Breast epithelium (tissue), 4 donors: Measurements from ENCODE around the gene RHOB. TPM values are rescaled to one million over a fixed set of nuclear protein-coding genes. Genes with fewer than 3 reads are reported as not detected.

ENCODE experiments used
- DNase-seq, 2 donors: peaks; one replicate each; pipeline ENCODE4 v3.0.0-alpha.2; 2019; ENCODE audit warnings: low spot score in 2 of 2
- H3K27ac ChIP-seq, 2 donors: fragments of 200-600 bp; sonication (generic) in 1 of 2; one replicate each; pipeline ENCODE4 v1.5.1; 2016 to 2019; ENCODE audit warnings: mild to moderate bottlenecking in 1 of 2
- H3K27me3 ChIP-seq, 2 donors: fragments of 200-600 bp; sonication (generic) in 1 of 2; one replicate each; pipeline versions ENCODE4 v1.5.1 to v1.6.0; 2017 to 2019; ENCODE audit warnings: control low read depth in 1 of 2, mild to moderate bottlenecking in 1 of 2
- H3K36me3 ChIP-seq: fragments of 200-600 bp; one replicate; pipeline ENCODE4 v1.5.1; 2019
- H3K4me1 ChIP-seq, 2 donors: fragments of 200-600 bp; sonication (generic); one replicate each; pipeline ENCODE4 v1.5.1; 2016 to 2019; ENCODE audit warnings: control low read depth in 1 of 2
- H3K4me3 ChIP-seq, 3 donors: fragments of 200-600 bp; sonication (generic); 1 replicate in 2 of 3; 2 replicates in 1 of 3; pipeline ENCODE4 v1.5.1; 2016 to 2019; ENCODE audit warnings: mild to moderate bottlenecking in 3 of 3, moderate library complexity in 2 of 3
- H3K9me3 ChIP-seq, 2 donors: fragments of 200-600 bp; sonication (generic) in 1 of 2; one replicate each; pipeline ENCODE4 v1.5.1; 2016 to 2019; ENCODE audit warnings: control low read depth in 1 of 2
- CTCF ChIP-seq, 3 donors: fragments of 450-650 bp; IDR thresholded peaks; one replicate each; pipeline ENCODE4 v1.5.1; 2016 to 2017; ENCODE audit warnings: antibody characterized with exemption in 3 of 3, mild to moderate bottlenecking in 3 of 3, moderate library complexity in 3 of 3
- POLR2A ChIP-seq: fragments of 450-650 bp; IDR thresholded peaks from one replicate; pipeline ENCODE4 v1.6.1; 2016; ENCODE audit warnings: antibody characterized with exemption, mild to moderate bottlenecking, moderate library complexity
- POLR2AphosphoS5 ChIP-seq, 3 donors: sonication (generic); formaldehyde crosslinking; IDR thresholded peaks; one replicate each; pipeline ENCODE4 v1.6.1; 2017; ENCODE audit warnings: antibody characterized with exemption in 3 of 3
- intact Hi-C: fragments of 100-400 bp; cut with DNase I; formaldehyde crosslinking; loops from one replicate; pipeline ENCODE4 v1.15.1; 2023; ENCODE audit warnings: low total_unique reads
- total RNA-seq, 3 donors: library from RNA; depleted of rRNA; stranded (reverse); fragments of >200 nt; gene quantifications; one replicate each; pipeline ENCODE4 v1.1.0, GENCODE V29; 2016

The RHOB gene
- total RNA-seq, 3 donors from 2014 or later: 643 to 1,178 (median 772) TPM

GRCh38 chr2:20481798-20482405, 35.0 kb downstream of the RHOB start:
- Histone ChIP-seq H3K27me3 (no peaks in the 10 kb centered on the region), H3K4me3 (no peak overlapping the region), H3K9me3 (no peaks in the 10 kb centered on the region), H3K36me3 (no peaks in the 10 kb centered on the region), H3K4me1 (peaks cover 0 to 13% of the 10 kb centered on the region in 2 donors), H3K27ac (no peak overlapping the region)
- no peak for TF ChIP-seq CTCF (IDR thresholded peaks at IDR 0.05)
- TF ChIP-seq POLR2AphosphoS5 (IDR thresholded peaks at IDR 0.05): peak in 1 of 3 donors; percentile 40
- TF ChIP-seq POLR2A: no peak
- intact Hi-C loops: no loop called here
- no peak for DNase-seq

- intact Hi-C loops: no loop called here
- Histone ChIP-seq H3K4me1 (peaks cover 0 to 13% of the 10 kb centered on the region in 2 donors), H3K27me3 (no peaks in the 10 kb centered on the region), H3K4me3 (no peak overlapping the region), H3K9me3 (no peaks in the 10 kb centered on the region), H3K27ac (peak overlapping the region; percentile 52 to 68), H3K36me3 (no peaks in the 10 kb centered on the region)
- no peak for DNase-seq
- TF ChIP-seq POLR2A (no peak), CTCF (IDR thresholded peaks at IDR 0.05) (no peak), POLR2AphosphoS5 (IDR thresholded peaks at IDR 0.05) (no peak)
Measured at GRCh38 chr2:20482725-20483124, 35.9 kb downstream of the RHOB start.

GRCh38 chr2:20483194-20483895, 36.5 kb downstream of the RHOB start:
- peak in 1 of 2 donors; percentile 55 for DNase-seq
- Histone ChIP-seq H3K36me3 (no peaks in the 10 kb centered on the region), H3K4me3 (no peak overlapping the region), H3K27ac (peak overlapping the region; percentile 52 to 68), H3K9me3 (no peaks in the 10 kb centered on the region), H3K4me1 (peaks cover 0 to 13% of the 10 kb centered on the region in 2 donors), H3K27me3 (no peaks in the 10 kb centered on the region)
- intact Hi-C loops: no loop called here
- TF ChIP-seq POLR2A (no peak), CTCF (IDR thresholded peaks at IDR 0.05) (no peak), POLR2AphosphoS5 (IDR thresholded peaks at IDR 0.05) (peak in 2 of 3 donors; percentile 33 to 87)

GRCh38 chr2:20484034-20484617, 37.3 kb downstream of the RHOB start:
- DNase-seq: no peak

More at GRCh38 chr2:20484034-20484617, 37.3 kb downstream of the RHOB start:
- Histone ChIP-seq H3K27me3 (no peaks in the 10 kb centered on the region), H3K4me1 (peaks cover 0 to 13% of the 10 kb centered on the region in 2 donors), H3K36me3 (no peaks in the 10 kb centered on the region), H3K27ac (peak overlapping the region; percentile 52 to 68), H3K4me3 (no peak overlapping the region), H3K9me3 (no peaks in the 10 kb centered on the region)
- intact Hi-C loops: no loop called here
- no peak for TF ChIP-seq POLR2A
- no peak for TF ChIP-seq POLR2AphosphoS5 (IDR thresholded peaks at IDR 0.05)
- no peak for TF ChIP-seq CTCF (IDR thresholded peaks at IDR 0.05)
